Aorta (tissue), 5 donors: ENCODE data around the gene ABCA3. TPM values are rescaled to one million over a fixed set of nuclear protein-coding genes. Genes with fewer than 3 reads are reported as not detected.

Source experiments
- ATAC-seq: fragments of 200-7000 bp; cut with Tn5 transposase; one replicate; pipeline ENCODE4 v1.9.1; 2022; ENCODE audit warnings: moderate library complexity; ENCODE audit not compliant: low FRiP score
- DNase-seq, 2 donors: peaks; one replicate each; pipeline ENCODE4 v3.0.0-alpha.2; 2020
- H3K27ac ChIP-seq, 2 donors: one replicate each; pipeline ENCODE4 v1.5.1; 2013; ENCODE audit warnings: low read length in 2 of 2, mild to moderate bottlenecking in 2 of 2, moderate library complexity in 2 of 2, control low read depth in 1 of 2, inconsistent platforms in 1 of 2, low read depth in 1 of 2
- H3K27me3 ChIP-seq, 2 donors: one replicate each; pipeline ENCODE4 v1.6.1; 2013; ENCODE audit warnings: control low read depth in 1 of 2, low read length in 1 of 2, mild to moderate bottlenecking in 1 of 2, moderate library complexity in 1 of 2; ENCODE audit not compliant: insufficient read depth in 2 of 2, control insufficient read depth in 1 of 2
- H3K36me3 ChIP-seq, 2 donors: one replicate each; pipeline ENCODE4 v1.6.1; 2013; ENCODE audit warnings: control low read depth in 1 of 2, low read length in 1 of 2, mild to moderate bottlenecking in 1 of 2; ENCODE audit not compliant: insufficient read depth in 2 of 2, control insufficient read depth in 1 of 2
- H3K4me1 ChIP-seq, 2 donors: one replicate each; pipeline ENCODE4 v1.6.1; 2013; ENCODE audit warnings: low read length in 2 of 2, control low read depth in 1 of 2, mild to moderate bottlenecking in 1 of 2, moderate library complexity in 1 of 2; ENCODE audit not compliant: insufficient read depth in 2 of 2, control insufficient read depth in 1 of 2
- H3K4me3 ChIP-seq, 2 donors: one replicate each; pipeline ENCODE4 v1.5.1; 2013; ENCODE audit warnings: low read length in 2 of 2, control low read depth in 1 of 2, mild to moderate bottlenecking in 1 of 2
- H3K9me3 ChIP-seq: one replicate; pipeline ENCODE4 v1.6.1; 2013; ENCODE audit warnings: mild to moderate bottlenecking, low read length; ENCODE audit not compliant: control insufficient read depth
- WGBS, 2 donors: extraction: QIAGEN DNeasy Blood & Tissue Kit; methylation state at CpG; one replicate each; pipeline ENCODE4 v1.1.7; 2013; 5-methylcytosine and 5-hydroxymethylcytosine counted together
- intact Hi-C, 2 donors: fragments of 100-400 bp; cut with DNase I; formaldehyde crosslinking; loops; one replicate each; pipeline versions ENCODE4 v1.14.2 to v1.15.0; 2022
- polyA plus RNA-seq, 2 donors: library from polyadenylated mRNA; stranded (reverse); fragments of 200-250 nt; gene quantifications; one replicate each; pipeline ENCODE4 v1.2.3, GENCODE V29; 2013
- total RNA-seq, 2 donors: library from RNA; stranded (reverse); fragmentation: NEBNext Ultra II Directional; extraction: Animal tissue kit (Norgen Biotek cat#: 25700); gene quantifications; one replicate each; pipeline ENCODE4 v1.2.1, GENCODE V29; 2021
- donor health status: healthy with polysubstance abuse.
- donor health status: Bipolar disorder and iron deficiency.
- donor health status: DM: no; HTN: no; CAD: no.
- donor health status: DM: no; HTN: no; CAD: no.
- donor health status: DM: yes; HTN: yes; CAD: no.

The ABCA3 gene
- total and polyA plus RNA-seq, 4 donors: 2.6 to 19.3 (median 9.7) TPM

DNA sequence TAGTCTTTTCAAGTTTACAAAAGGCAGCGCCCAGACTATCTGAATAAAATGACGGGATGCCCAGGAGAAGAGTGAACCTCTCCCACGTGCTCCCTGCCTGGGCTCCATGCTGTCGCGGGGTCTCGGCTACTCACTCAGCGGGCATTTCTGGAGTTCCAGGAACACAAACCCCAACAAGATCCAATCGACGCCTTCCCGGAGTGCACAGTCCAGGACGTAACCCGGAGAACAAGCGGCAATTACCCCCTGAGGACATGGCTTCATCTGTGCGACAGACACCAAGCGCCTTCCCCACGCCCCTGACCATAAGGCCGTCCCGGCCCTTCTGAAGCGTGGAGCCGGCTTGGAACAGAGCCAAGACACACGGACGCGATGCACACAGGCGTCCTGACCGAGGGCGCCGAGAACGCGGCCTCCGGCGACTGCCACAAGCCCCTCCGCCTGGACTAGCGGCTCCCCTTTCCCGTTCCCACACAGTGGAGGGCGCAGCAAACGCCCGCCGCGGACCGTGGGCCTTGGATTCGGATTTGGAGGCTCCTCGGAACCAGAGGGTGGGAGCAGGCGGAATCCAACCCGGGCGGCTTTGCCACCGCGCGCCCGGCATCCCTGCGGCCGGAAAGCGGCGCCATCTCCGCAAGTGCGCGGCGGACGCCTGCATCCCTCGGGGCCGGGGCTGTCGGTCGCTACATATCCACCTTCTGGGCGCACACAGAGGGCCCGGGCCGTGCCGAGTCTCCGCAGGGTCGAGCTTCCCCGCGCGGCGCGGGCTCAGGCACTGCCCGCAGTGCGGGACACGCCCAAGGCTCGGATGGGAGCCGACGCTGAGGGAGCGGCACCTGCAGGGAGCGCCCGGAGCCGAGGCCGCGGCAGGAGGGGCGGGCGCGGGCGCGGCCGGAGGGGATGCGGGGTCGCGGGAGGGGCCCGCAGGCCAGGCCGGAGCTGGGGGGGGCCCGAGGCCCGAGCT lies 725 bp downstream of the ABCA3 start:
- DNase-seq (peak; percentile 69 to 91), ATAC-seq (peak; percentile 11)
- Histone ChIP-seq H3K4me3 (peak overlapping the region; percentile 32 to 79), H3K36me3 (no peaks in the 10 kb centered on the region), H3K27ac (no peak overlapping the region), H3K27me3 (no peaks in the 10 kb centered on the region), H3K4me1 (no peaks in the 10 kb centered on the region), H3K9me3 (no peaks in the 10 kb centered on the region)
- 2 to 3% methylated on average over 83 to 98 of the region's 98 CpGs for WGBS, 2 donors
- intact Hi-C loops: loop anchor here (2.0 to 5.0 kb wide), 4 partner anchors 89 to 161 kb away; partner anchors contain the start of gene CCNF (in 1 of the 2)

DNA sequence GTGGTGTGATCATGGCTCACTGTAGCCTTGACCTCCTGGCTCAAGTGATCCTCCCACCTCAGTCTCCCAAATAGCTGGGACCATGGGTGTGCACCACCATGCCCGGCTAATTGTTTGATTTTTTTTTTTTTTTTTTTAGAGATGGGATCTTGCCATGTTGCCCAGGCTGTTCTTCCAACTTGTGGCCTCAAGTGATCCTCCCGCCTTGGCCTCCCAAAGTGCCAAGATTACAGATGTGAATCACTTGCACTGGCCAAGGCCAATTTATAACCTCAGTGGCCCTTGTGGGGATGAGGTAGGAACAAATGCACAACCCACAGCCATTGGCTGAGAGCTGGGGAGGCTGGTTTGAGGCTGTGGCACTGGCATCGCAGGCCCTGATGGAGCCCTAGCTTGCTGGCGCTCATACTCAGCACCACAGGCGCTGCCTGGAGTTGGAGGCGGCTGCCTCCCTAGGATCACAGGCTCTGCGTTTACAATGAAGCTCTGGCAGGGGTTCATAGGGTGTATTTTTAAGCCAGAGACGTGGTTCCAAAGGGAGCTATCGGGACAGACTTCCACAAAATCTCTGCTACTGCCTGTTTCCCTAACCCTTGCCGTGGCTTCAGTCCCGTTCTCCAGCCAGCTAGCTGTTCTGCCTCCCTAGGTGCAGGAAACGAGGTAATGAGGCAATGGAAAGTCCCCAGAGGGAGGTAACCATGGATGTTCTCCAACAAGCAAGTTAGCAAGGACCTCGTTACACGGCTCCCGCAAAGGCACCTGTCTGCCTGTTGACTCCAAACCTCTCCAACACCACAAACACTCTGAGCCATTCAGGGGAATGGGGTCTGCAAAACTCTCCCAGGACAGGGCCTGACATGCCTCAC lies 2.9 kb downstream of the ABCA3 start:
- Histone ChIP-seq H3K9me3 (no peaks in the 10 kb centered on the region), H3K36me3 (no peaks in the 10 kb centered on the region), H3K27ac (no peak overlapping the region), H3K27me3 (no peaks in the 10 kb centered on the region), H3K4me3 (no peak overlapping the region), H3K4me1 (no peaks in the 10 kb centered on the region)
- WGBS, 2 donors: 93 to 95% methylated on average over 15 of the region's 15 CpGs
- no peak for DNase-seq
- intact Hi-C loops: no loop called here
- ATAC-seq: no peak

DNA sequence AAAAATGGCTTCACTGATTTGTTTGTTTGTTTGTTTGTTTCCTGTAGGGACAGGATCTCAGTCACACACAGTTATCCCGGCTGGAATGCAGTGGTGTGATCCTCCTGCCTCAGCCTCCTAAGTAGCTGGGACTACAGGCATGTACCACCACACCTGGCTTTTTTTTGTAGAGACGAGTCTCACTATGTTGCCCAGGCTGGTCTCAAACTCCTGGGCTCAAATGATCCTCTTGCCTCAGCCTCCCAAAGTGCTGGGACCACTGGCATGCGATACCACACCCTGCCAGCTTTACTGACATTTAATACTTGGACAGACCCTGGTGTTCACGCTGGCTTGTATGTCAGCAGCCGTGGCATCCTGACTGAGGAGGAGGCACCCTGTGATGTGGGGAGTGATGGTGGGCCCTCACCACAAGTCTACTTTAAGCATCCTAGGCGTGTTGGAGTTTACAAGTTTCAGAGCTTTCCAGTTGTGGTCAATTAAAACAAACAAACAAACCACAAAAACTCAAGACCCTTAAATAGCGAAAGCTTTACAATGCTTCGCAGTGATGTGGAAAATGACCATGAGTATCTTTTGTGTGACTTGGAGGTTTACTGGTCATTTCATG lies 5.1 kb downstream of the ABCA3 start:
- no peak for ATAC-seq
- no peaks in the 10 kb centered on the region for H3K36me3 ChIP-seq
- H3K27ac ChIP-seq: no peak overlapping the region
- H3K4me3 ChIP-seq: no peak overlapping the region
- H3K4me1 ChIP-seq: no peaks in the 10 kb centered on the region
- H3K27me3 ChIP-seq: no peaks in the 10 kb centered on the region
- DNase-seq: no peak
- WGBS, 2 donors: 93 to 94% methylated on average over 8 of the region's 8 CpGs
- H3K9me3 ChIP-seq: no peaks in the 10 kb centered on the region
- intact Hi-C loops: no loop called here

DNA sequence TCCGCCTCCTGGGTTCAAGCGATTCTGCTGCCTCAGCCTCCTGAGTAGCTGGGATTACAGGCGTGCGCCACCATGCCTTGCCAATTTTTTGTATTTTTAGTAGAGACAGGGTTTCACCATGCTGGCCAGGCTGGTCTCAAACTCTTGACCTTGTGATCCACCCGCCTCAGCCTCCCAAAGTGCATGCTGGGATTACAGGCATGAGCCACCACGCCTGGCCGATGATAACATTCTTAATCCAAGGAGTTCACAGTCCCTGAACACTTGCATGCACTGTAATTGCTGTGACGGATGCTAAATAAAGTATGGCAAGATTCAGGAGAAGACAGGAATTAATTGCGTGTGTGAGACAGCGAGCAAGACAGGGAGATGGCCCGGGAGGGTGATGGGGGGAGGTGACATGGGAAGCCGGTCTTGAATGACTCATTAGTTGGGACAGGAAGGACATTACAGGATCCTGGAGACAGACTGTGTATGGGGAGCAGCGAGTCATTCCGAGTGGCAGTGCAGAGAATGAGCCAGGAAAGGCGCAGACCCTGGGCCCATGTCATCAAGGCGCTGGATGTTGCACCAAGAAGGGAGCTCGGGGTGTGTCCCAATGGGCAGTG lies 6.7 kb downstream of the ABCA3 start:
- ATAC-seq: no peak
- intact Hi-C loops: no loop called here
- 87 to 88% methylated on average over 17 of the region's 17 CpGs for WGBS, 2 donors

DNA sequence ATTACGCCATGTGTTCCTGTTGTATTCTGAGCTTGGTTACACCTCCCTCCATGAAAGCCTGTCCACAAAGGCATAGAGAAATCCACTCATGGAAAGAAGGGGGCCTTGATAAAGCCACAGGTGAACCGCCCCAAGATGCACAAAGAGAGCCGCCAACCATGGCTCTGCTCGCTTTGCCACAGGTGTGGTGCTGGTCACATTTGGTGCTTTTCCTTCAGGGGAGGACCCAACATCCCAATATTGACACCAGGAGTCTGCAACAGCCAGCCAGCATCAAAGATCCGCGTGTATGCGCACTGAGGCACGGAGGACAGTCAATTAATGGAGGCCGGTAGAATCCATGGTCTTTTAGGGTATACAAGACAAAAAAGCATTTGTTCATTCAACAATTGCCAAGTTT lies 7.3 kb downstream of the ABCA3 start:
- Histone ChIP-seq H3K27me3 (no peaks in the 10 kb centered on the region), H3K36me3 (peaks cover 0 to 3% of the 10 kb centered on the region in 2 donors), H3K4me1 (no peaks in the 10 kb centered on the region), H3K9me3 (no peaks in the 10 kb centered on the region), H3K27ac (no peak overlapping the region), H3K4me3 (no peak overlapping the region)
- WGBS, 2 donors: 96 to 97% methylated on average over 9 of the region's 9 CpGs
- no peak for ATAC-seq
- DNase-seq: no peak
- intact Hi-C loops: no loop called here

More for the DNA sequence above, 6.7 kb downstream of the ABCA3 start:
- Histone ChIP-seq H3K36me3 (no peaks in the 10 kb centered on the region), H3K4me3 (no peak overlapping the region), H3K9me3 (no peaks in the 10 kb centered on the region), H3K27ac (no peak overlapping the region), H3K4me1 (no peaks in the 10 kb centered on the region), H3K27me3 (no peaks in the 10 kb centered on the region)
- no peak for DNase-seq

DNA sequence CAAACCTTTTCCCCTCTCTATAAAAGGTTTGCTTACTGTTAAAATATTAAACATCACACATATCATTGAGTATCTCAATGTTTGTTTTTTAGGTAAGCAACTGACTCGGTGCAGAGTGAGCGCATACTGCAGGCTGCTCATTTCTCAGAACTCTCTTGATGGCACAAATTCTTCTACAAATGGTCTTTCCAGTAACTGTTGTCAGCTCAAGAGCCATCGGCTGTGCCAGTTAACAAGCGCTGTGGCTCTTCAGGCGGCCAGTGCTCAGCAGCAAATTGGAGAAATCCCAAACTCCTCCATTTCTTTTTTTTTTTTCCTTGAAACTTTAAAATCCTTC lies 8.6 kb downstream of the ABCA3 start:
- no peaks in the 10 kb centered on the region for H3K27me3 ChIP-seq
- H3K4me3 ChIP-seq: no peak overlapping the region
- H3K36me3 ChIP-seq: peaks cover 0 to 5% of the 10 kb centered on the region in 2 donors
- intact Hi-C loops: no loop called here
- WGBS, 2 donors: 86 to 91% methylated on average over 5 of the region's 5 CpGs
- H3K4me1 ChIP-seq: no peaks in the 10 kb centered on the region
- DNase-seq (no peak), ATAC-seq (no peak)
- H3K27ac ChIP-seq: no peak overlapping the region
- no peaks in the 10 kb centered on the region for H3K9me3 ChIP-seq

DNA sequence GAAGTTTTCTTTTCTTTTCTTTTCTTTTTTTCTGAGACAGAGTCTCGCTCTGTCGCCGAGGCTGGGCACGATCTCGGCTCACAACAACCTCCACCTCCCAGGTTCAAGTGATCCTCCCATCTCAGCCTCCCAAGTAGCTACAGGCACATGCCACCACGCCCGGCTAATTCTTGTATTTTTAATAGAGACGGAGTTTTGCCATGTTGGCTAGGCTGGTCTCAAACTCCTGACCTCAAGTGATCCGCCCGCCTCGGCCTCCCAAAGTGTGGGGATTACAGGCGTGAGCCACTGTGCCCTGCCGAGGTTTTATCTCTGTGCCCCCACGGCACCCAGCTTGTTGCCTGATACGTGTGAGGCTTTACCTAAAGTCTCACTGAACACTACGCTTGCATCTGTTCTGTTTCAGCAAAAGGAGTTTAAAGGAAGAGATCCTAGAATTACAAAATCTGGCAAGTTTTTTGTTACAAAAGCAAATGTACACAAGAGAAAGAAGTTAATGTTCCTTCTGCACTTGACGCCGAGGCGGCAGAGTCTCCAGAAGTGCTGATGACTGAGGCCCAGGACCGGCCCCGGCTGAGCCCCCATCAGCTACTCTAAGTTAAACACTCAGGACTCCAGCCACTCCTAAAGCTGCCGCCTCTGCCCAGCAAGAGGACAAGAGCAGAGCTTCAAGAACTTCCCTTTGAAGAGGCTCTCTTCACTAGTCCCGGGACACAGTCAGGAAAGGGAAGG lies 9.2 kb downstream of the ABCA3 start:
- DNase-seq (no peak), ATAC-seq (no peak)
- WGBS, 2 donors: 85 to 86% methylated on average over 23 of the region's 23 CpGs
- H3K36me3 ChIP-seq: peaks cover 0 to 5% of the 10 kb centered on the region in 2 donors
- no peak overlapping the region for H3K4me3 ChIP-seq
- no peaks in the 10 kb centered on the region for H3K27me3 ChIP-seq
- intact Hi-C loops: no loop called here
- H3K27ac ChIP-seq: no peak overlapping the region
- H3K4me1 ChIP-seq: no peaks in the 10 kb centered on the region
- no peaks in the 10 kb centered on the region for H3K9me3 ChIP-seq

DNA sequence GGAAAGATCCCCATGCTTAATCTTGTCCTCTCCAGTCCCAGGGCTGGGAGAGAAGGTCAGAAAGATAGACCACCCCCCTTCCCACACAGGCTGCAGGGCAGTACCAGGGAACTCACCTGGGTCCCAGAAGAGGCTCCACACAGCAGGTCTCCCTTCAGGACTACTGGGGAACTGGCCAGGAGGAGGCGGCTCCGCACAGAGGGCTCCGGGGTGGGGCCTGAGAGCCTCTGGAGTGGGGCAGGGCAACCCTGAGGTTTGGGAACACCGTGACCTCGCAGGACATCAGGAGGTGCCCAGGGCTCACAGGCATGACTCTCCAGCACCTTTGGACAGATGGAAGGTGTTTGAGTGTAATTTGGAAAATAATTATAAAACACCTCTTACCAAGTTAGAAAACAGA lies 11.0 kb downstream of the ABCA3 start:
- DNase-seq: no peak
- Histone ChIP-seq H3K27ac (no peak overlapping the region), H3K27me3 (no peaks in the 10 kb centered on the region), H3K4me3 (no peak overlapping the region), H3K36me3 (peaks cover 0 to 5% of the 10 kb centered on the region in 2 donors), H3K4me1 (no peaks in the 10 kb centered on the region), H3K9me3 (no peaks in the 10 kb centered on the region)
- intact Hi-C loops: no loop called here
- 76 to 88% methylated on average over 5 of the region's 5 CpGs for WGBS, 2 donors
- no peak for ATAC-seq
